Measurements from ENCODE around the gene ZNF684. TPM values are rescaled to one million over a fixed set of nuclear protein-coding genes. Genes with fewer than 3 reads are reported as not detected.
A peak's percentile ranks its signal among the peaks of the same experiment; 100 is the strongest.
"Not testable (repeated sequence)": the region's sequence is repeated elsewhere in the genome, so short reads cannot be mapped to it uniquely, and the experiment has no call there.

Gene ZNF684
- 3.7 TPM for total RNA-seq
- long read RNA-seq, partial matches to known transcripts = 0 of 3 reads
- long read RNA-seq, other reads (novel, unspliced or antisense) = 0 of 3 reads

DNA sequence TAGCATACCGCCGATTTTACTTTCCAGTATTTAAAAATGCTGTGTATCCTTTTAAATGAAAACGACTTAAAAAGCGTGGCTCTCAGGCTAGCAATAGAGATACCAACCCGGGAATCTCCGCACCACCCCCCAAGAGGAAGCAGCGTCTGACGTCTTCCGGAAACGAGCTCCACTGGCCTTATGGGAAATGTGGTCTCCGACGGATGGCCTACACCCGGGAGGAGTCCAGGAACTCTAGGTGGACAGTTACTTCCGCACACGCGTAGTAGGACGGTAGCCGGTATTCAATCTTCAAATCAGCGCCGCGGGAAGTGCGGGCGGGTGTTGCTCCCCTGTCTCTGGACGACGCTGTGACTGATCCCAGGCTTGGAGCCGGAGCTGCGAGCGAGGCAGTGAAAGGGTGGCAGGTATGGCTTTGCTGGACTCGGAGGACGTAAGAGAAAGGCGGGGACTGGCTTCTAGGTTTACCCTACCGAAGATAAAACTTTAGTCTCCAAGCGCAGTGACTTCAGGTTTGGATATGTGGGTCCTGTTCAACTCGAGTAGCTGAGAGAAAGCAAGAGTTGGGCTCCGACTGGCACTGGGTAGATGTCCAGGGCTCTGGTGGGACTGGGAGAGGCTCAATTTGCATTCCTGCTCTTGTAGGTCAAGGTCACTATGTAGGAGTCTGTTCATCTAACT is at the start of gene ZNF684:
TSS of gene ZNF684 (plus strand) at position 257 of the 681 bp plus-strand sequence. CDS start 1,530 bp downstream, outside the sequence.
- peak; percentile 91 for DNase-seq (ENCODE audit: low spot score)

DNA sequence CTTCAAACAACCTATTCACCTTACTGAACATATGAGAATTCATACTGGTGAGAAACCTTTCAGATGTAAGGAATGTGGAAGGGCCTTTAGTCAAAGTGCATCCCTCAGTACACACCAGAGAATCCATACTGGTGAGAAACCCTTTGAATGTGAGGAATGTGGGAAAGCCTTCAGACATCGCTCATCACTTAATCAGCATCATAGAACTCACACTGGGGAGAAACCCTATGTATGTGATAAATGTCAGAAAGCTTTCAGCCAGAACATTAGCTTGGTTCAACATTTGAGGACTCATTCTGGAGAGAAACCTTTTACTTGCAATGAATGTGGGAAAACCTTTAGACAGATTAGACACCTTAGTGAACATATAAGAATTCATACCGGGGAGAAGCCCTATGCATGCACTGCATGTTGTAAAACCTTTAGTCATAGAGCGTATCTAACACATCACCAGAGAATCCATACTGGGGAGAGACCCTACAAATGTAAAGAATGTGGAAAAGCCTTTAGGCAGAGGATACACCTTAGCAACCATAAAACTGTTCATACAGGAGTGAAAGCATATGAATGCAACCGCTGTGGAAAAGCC is 36.0 kb upstream of the ZNF684 start:
- no peak for DNase-seq (ENCODE audit: low spot score)

- DNase-seq (ENCODE audit: low spot score) = not testable (repeated sequence)
These were observed 28.8 kb upstream of the ZNF684 start for GRCh38 chr1:40502651-40503050.

GRCh38 chr1:40507973-40508372 is 23.5 kb upstream of the ZNF684 start:
- DNase-seq (ENCODE audit: low spot score) = no peak

DNA sequence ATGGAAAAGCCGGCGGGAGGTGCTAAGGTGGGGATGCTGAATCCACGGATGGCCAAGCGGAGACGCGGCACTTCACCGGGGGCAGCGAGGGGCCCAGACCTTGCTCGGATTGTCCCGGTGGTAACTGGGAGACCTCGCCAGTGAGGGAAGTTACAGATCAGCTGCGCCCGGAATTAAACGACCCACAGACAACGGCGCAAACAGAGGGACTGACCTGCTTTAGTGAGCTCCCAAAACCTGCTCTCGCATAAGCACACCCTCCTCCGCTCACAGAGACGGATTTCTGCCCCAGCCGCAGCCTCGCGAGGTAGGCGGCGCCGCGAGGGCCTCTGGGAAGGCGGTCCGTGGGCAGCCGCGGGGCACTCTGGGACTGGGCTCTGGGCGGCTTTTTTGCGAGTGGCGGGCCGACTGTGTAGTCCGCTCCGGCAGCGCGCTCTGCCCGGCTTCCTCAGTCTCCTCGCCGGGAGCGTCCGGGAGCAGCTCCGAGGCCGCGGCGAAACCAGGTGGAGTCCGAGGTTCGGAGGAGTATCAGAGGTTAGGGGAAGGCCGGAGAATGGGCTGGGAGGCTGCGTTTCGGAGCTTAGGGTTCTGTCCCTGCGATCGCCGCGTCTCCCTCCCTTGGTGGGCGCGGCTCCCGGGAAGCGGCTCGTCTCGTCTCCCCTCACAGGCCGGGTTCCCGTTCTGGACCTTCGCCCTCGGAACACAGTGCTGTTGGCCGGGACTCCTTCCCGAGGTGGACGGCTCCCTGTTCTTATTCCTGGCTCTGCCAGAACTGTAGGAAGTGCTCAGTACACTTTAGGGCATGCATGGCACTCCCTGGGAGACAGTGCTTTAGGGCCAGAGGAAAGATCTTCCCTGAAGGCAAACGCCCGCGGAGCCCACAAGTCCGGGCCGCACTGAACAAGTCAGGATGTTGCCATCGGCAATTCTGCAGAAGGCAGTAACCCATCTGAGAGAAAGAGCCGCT is 22.8 kb upstream of the ZNF684 start, which contains the start of gene EXO5:
TSS of gene EXO5 (plus strand) at position 393 of the 967 bp plus-strand sequence. CDS start 5,778 bp downstream, outside the sequence.
- peak; percentile 95 for DNase-seq (ENCODE audit: low spot score)

DNA sequence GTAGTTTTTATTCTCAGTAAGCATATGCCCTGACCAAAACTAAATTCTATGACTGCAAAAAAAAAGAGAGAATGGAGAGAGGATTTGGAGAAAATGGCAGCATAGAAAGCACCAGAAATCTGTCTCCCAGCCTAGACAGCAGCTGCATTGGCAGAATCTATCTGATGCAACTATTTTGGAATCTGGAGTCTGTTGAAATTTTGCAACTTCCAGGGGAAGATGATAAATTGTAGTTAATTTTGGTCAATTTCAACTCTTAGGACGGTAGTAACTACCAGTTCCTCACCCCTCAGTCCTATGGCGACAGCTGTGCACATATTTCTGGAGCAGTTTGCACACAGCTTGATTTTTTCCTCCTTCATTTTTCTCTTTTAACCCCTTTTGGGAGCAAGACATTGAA is 11.9 kb upstream of the ZNF684 start:
- no peak for DNase-seq (ENCODE audit: low spot score)

- DNase-seq (ENCODE audit: low spot score) = no peak
These were observed 579 bp upstream of the ZNF684 start for GRCh38 chr1:40530735-40531380.

DNA sequence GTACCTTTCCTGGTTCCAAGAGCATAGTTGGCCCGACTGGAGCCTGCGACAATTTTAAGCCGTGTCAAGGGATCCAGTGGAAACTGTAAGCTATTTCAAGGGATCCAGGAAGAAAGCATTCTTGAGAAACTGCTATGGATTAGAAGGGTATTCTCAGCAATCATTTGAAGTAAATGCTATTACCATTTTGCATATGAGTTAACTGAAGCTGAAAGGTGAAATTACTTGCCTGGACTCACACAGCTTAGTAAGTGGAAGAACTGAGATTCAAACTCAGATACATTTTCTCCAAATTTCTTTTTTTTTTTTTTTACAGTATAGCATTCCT is 589 bp downstream of the ZNF684 start:
- no peak for DNase-seq (ENCODE audit: low spot score)

DNA sequence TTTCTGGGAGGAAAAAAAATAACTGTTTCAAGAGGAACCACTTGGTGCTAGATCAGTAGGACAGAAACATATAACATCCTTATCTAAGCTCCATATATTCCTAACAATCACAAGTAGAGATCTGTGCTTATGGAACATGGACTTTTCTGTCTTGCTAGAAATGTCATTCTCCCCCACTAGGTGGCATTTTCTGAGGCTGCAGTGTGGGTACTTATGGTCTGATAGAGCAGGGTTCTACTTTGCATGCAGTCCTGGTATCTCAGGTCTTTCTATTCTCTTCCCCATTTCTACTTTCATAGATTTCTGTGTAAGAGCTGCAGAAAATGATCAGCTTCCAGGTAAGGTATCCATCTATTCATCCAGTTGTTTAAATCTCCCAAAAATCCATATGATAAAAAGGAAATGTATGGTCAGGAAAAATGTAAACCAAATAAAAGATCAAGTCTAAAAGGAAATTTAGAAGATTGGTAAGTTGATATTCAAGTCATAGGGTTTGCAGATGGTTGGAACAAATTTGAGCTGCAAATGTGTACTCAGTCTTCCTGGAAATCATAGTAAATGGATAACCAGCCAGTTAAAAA is 1.5 kb downstream of the ZNF684 start:
- DNase-seq (ENCODE audit: low spot score) = no peak

GRCh38 chr1:40534589-40534988 is 3.2 kb downstream of the ZNF684 start:
- DNase-seq (ENCODE audit: low spot score) = no peak

- DNase-seq (ENCODE audit: low spot score) = no peak
These were observed 4.3 kb downstream of the ZNF684 start for GRCh38 chr1:40535732-40536131.

- no peak for DNase-seq (ENCODE audit: low spot score)
These were observed 7.9 kb downstream of the ZNF684 start for GRCh38 chr1:40539338-40539737.

GRCh38 chr1:40546957-40547356 is 15.5 kb downstream of the ZNF684 start:
- DNase-seq (ENCODE audit: low spot score) = no peak

- no peak for DNase-seq (ENCODE audit: low spot score)
These were observed 21.6 kb downstream of the ZNF684 start for GRCh38 chr1:40553017-40553416.

GRCh38 chr1:40554807-40555206 is 23.4 kb downstream of the ZNF684 start:
- not testable (repeated sequence) for DNase-seq (ENCODE audit: low spot score)

DNA sequence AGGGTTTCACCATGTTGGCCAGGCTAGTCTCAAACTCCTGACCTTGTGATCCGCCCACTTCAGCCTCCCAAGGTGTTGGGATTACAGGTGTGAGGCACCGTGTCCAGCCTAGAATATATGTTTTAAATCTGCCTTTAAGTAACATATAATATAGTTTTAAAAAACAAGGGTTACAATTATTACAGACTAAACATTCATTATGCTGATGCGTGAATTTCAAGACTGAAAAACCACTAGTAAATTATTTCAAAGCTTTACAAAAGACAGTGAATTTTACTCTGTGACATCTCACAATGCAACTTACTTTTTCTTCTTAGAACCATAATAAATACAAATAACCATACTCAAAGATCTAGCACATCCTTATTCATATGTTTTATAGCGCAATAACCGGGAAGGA is 24.7 kb downstream of the ZNF684 start:
- no peak for DNase-seq (ENCODE audit: low spot score)

DNA sequence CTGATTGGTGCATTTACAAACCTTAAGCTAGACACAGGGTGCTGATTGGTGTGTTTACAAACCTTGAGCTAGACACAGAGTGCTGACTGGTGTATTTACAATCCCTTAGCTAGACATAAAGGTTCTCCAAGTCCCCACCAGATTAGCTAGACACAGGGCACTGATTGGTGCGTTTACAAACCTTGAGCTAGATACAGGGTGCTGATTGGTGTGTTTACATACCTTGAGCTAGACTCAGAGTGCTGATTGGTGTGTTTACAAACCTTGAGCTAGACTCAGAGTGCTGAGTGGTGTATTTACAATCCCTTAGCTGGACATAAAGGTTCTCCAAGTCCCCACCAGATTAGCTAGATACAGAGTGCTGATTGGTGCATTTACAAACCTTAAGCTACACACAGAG is 26.8 kb downstream of the ZNF684 start:
- not testable (repeated sequence) for DNase-seq (ENCODE audit: low spot score)

DNA sequence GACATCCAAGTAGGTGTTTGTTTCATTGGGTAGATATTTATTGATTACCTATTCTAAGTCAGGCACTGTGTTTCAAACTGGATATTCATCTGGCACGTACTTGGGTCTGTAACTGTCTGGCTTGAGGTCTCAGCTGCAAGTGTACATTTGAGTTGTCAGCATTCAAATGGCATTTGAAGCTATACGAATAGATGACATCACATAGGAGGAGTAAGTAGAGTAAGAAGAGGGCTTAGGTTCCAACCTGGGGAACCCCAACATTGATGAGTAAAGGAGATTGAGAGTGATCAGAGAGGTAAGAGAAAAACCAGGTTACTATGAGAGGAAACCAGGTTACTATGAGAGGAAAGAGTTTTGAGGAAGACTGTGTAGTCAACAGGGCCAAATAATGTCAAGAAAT is 30.7 kb downstream of the ZNF684 start:
- DNase-seq (ENCODE audit: low spot score) = no peak

- DNase-seq (ENCODE audit: low spot score) = no peak
These were observed 31.8 kb downstream of the ZNF684 start for GRCh38 chr1:40563266-40563665.

- DNase-seq (ENCODE audit: low spot score) = no peak
These were observed 33.1 kb downstream of the ZNF684 start for GRCh38 chr1:40564506-40564905.

GRCh38 chr1:40564913-40565312 is 33.5 kb downstream of the ZNF684 start:
- DNase-seq (ENCODE audit: low spot score) = no peak
